Effector CD8-positive, alpha-beta T cell (primary cell): ENCODE data around the gene IL1B.

Source experiments
- DNase-seq: peaks from one replicate; lab custom pipeline; 2025; lab: John Stamatoyannopoulos, UW

Gene IL1B

GRCh38 chr2:112782234-112782799 lies 54.3 kb downstream of the IL1B start:
- DNase-seq: no peak
